Femur (tissue), 1 donor: Measurements from ENCODE around the gene SMG7.
A peak's percentile ranks its signal among the peaks of the same experiment; 100 is the strongest.
"Not testable (repeated sequence)": the region's sequence is repeated elsewhere in the genome, so short reads cannot be mapped to it uniquely, and the experiment has no call there.

Experiments
- DNase-seq: peaks from one replicate; pipeline ENCODE4 v3.0.0-alpha.2; 2017

Gene SMG7, protein sequence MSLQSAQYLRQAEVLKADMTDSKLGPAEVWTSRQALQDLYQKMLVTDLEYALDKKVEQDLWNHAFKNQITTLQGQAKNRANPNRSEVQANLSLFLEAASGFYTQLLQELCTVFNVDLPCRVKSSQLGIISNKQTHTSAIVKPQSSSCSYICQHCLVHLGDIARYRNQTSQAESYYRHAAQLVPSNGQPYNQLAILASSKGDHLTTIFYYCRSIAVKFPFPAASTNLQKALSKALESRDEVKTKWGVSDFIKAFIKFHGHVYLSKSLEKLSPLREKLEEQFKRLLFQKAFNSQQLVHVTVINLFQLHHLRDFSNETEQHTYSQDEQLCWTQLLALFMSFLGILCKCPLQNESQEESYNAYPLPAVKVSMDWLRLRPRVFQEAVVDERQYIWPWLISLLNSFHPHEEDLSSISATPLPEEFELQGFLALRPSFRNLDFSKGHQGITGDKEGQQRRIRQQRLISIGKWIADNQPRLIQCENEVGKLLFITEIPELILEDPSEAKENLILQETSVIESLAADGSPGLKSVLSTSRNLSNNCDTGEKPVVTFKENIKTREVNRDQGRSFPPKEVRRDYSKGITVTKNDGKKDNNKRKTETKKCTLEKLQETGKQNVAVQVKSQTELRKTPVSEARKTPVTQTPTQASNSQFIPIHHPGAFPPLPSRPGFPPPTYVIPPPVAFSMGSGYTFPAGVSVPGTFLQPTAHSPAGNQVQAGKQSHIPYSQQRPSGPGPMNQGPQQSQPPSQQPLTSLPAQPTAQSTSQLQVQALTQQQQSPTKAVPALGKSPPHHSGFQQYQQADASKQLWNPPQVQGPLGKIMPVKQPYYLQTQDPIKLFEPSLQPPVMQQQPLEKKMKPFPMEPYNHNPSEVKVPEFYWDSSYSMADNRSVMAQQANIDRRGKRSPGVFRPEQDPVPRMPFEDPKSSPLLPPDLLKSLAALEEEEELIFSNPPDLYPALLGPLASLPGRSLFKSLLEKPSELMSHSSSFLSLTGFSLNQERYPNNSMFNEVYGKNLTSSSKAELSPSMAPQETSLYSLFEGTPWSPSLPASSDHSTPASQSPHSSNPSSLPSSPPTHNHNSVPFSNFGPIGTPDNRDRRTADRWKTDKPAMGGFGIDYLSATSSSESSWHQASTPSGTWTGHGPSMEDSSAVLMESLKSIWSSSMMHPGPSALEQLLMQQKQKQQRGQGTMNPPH

DNA sequence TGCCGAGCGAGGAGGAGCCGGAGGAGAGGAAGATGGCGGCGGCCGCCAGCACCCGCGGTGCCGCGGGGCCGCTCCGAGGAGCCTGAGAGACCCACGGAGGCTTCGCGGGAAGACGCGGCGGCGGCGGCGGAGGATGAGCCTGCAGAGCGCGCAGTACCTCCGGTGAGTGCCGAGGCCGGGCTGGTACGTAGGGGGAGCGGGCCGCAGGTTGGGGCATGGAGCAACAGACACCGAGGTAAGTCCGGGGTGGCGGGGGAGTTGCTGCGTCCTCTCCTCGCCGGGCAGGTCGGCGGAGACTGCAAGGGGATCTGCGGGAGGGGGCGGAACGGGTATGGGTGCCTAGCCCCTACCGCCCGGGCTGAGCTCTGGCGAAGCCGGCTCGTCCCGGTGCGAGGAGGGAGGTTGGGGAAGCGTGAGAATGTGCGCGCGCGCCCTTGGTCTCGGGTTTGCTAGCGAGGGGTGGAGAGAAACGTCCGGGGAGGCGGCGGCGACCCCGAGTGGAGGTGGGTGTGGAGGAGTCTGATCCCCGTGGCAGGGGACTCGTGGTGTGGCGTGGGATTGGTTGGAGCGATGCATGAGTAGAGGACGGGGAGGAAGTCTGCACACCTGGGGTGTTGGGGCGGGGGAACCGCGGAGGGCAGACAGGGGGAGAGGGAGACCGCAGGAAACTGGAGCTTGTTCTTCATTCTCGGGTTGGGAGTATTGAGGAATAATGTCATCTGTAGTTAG lies at the start of gene SMG7:
TSS of gene SMG7 (plus strand) at position 12 of the 729 bp plus-strand sequence. CDS start at position 134, 122 bp downstream.
- DNase-seq = peak; percentile 64

DNA sequence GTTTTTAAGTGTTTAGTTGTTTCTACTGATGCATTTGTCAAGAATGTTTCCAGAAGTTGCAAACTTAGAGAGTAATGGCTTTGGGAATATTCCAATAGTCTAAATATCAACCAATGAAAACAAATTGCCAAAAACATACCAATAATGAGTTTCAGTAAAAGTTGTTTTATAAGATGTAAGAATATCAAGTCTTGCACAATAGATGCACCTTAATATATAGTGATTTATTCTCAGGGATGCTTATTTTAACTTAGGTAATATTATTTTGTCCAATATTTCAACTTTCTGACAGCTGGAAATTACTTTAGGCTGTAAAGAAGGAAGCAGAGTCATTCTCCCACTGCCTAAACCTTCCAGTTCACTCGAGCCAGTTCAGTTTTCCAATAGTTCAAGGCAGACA lies 48.8 kb upstream of the SMG7 start:
- no peak for DNase-seq

DNA sequence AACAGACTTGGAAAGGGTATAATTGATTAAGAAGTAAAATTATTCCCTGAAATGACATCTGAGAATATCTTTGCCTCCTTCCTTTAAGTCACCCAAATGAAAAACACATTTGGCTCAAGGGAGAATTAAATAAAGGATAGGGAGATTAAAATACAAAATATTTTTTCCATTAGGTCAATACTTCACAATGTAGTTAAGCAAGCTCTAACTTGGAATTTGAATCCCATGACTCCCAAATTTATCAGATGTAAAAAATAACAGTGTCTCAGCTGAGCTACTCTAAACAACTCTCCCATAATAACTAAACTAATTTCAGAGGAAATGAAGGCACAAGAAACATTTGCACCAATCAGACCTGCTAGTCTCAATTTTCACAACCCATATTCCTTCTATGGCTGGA lies 47.6 kb upstream of the SMG7 start:
- DNase-seq = no peak

DNA sequence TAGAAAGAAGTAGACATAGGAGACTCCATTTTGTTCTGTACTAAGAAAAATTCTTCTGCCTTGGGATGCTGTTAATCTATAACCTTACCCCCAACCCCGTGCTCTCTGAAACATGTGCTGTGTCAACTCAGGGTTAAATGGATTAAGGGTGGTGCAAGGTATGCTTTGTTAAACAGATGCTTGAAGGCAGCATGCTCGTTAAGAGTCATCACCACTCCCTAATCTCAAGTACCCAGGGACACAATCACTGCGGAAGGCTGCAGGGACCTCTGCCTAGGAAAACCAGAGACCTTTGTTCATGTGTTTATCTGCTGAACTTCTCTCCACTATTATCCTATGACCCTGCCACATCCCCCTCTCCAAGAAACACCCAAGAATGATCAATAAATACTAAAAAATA lies 44.7 kb upstream of the SMG7 start:
- not testable (repeated sequence) for DNase-seq

DNA sequence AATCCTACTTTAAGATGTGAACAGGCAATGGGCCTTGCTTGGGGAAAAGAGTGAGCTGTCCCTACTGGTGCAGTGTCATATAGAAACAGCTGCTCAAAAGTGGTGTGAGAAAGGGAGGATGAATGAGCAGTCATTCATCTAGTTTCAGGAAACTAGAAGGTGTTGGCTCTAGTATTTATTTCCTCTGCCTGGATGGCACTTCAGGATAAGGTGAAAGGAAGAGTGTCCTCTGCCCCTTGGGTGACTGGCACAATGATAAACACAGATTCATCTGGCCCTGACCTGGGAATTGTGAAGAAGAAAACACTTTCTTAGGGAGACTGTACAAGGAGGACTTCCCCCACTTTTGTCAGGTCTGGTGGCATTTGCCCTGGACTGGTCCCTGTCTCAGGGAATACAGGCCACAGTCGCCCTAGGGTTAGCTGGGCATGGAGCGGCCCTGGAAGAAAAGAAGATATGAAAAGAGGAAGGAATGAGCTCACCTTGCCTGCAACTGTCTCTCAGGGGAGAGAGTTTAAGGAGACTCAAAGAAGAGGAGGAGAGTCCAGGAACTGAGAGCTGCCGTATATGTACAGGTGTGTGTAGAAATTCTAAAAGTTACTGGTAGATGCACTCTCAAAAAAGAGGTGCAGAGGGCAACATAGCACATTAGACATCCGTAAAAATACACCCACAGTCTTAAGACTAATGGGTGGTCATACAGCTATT lies 40.3 kb upstream of the SMG7 start:
- DNase-seq = no peak

DNA sequence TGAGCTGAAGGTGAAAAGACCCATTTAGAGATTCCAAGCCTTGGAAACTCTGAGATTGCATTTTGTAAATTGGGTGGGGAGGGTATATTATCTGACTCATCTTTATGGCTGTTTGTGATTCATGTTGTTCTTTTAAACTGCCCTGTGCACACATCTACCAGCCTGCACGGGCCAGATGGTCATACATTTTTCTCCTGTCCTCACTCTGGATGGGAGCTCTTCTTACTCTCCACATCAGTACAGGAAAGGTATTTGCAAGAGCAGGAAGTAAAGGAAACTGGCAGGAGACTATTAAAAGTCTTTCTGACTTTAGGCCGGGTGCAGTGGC lies 39.8 kb upstream of the SMG7 start:
- DNase-seq = no peak

DNA sequence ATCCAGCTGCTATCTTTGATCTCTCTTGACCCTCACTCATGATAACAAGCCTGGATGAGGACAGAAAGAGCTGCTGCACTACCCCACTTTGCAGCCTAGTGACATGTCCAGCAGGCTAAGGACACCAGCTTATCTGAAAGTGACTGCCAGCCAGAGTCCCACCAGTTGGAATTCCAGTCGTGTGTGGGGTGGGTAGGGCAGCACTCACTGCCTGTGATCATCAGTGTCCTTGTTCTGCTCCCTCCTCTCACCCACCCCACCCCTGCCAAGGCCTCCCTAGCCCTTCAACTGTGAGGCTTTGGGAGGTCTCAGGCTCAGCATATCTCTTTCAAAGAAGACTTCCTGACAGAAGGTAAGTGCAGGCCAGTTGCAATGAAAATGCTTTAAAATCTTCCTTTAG lies 38.6 kb upstream of the SMG7 start:
- DNase-seq = no peak

DNA sequence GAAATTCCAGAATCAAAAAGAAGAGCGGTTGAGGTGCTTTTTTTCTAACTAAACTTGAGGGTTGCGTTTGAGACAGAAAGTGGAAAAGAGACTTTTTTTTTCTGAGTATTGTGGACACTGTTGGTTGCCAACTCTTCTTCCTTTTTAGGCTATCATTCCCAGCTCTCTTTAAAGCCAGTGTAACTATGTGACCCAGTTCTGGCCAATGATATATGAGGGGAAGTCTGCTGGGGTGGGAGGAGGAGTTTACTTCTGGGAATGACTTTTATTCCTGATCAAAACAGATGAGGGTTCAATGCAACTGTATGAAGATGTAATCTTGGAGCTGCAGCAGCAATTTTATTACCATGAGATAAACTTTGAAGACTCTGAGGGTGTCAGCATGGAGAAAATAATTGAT lies 36.8 kb upstream of the SMG7 start:
- no peak for DNase-seq

DNA sequence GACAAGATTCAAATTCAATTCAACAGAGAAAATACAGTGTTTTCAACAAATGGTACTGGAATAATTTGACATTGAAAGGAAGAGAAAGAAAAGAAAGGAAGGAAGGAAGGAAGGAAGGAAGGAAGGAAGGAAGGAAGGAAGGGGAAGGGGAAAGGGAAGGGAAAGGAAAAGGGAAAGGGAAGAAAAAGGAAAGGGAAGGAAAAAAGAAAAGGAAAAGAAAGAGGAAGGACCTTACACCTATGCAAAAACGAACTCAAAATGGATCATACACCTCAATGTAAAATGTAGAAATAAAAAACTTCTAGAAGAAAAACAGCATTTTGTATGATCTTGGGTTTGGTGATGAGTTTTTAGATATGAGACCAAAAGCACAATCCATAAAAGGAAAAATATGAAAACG lies 34.2 kb upstream of the SMG7 start:
- DNase-seq = no peak

DNA sequence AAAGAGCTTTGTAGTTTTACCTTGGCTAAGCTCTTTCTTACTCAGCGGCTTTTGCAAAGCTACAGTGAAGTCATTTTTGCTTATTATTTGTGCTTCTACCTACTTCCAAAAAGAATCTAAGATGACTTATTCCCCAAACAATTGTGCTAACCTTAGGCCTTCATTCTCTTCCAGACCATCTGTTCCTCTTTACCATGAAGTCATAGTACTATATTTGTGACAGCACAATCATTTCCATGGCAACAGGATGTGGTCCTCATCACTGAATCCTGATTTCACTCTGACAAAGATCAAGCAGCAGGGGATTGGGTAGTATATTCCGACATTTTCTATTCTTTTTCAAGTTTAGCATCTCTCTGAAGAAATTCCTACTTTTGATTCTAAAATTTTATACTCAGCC lies 29.3 kb upstream of the SMG7 start:
- no peak for DNase-seq

DNA sequence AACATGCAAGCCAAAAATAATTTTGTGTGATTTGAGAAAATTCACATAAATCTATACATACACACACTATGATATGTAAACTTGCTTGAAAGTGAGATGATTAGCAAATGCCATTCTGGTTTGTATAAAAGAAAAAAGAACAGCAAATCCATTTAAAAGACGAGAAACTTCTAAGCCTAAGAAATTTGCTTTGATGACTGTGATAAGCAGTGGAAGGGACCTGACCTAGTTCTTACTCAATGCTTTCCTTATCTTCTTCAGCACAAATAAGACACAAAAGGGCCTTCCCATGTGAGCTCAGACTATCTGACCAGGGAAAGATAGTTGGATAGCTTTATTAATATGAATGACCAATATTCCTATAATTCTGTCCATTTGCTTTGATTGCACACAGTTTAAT lies 28.8 kb upstream of the SMG7 start:
- no peak for DNase-seq

DNA sequence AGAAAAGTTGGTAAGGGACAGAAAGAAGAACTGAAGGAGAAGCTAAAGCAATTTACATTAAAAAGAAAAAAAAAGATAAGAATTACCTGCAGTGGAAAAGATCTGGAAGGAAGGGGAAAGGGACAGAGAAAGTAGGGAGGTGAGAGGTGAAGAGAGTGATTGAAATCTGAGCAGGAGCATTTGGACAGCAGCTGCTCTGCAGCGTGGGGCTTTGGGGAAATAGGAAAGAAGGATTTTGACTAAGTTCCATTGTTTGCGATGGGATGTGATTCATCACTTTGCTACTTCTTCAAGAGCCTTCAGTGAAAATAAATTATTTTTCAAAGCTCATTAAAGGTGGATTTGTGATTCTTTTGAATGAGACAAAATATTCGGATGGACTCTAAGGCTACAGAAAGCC lies 28.1 kb upstream of the SMG7 start:
- peak; percentile 29 for DNase-seq

DNA sequence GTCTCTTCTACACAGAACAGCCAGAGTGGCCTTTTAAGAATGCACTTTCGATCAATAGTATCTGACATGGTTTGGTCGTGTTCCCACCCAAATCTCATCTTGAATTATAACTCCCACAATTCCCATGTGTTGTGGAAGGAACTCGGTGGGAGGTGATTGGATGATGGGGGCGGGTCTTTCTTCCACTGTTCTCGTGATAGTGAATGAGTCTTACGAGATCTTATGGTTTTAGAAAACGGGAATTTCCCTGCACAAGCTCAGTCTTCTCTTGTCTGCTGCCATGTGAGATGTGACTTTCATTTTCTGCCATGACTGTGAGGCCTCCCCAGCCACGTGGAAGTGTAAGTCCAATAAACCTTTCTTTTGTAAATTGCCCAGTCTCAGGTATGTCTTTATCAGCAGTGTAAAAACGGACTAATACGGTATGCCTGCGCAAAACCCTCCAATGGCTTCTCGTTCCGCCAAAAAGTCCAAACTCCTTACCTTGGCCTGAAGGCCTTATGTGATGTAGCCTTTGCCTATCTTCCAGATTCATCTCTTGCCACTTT lies 23.0 kb upstream of the SMG7 start:
- no peak for DNase-seq

DNA sequence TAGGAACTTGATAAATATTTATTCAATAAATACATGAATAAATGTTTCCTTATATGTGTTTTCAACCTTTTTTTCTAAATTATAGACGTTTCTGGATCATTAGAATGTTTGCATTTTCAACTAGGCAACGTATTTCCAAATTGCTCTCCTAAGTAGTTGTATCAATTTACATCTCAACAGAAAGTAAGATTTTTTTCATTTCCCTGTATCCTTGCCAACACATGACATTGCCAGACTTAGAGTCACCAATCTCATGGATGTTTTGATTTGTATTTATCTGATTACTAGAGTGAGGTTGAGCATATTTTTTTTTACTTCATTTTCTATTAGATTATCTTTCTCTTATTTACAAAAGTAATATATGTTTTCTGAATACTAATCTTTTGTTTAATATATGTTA lies 22.2 kb upstream of the SMG7 start:
- DNase-seq = no peak

DNA sequence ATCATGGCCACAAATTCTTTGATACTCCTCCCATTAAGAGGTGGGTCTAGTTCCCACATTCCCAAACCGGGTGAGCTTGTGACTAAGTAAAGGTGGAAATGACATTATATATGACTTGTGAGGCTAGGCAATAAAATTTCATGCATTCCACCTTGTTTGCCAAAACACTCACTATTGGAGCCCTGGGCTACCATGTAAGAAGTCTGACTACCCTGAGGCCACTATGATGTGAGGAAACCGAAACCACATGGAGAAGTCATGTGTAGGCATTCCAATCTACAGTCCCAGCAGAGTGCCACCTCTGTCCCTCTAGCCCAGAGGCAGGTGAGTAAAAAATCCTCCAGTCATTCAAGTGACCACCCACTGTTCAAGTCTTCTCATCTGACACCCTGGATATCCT lies 17.9 kb upstream of the SMG7 start:
- no peak for DNase-seq

DNA sequence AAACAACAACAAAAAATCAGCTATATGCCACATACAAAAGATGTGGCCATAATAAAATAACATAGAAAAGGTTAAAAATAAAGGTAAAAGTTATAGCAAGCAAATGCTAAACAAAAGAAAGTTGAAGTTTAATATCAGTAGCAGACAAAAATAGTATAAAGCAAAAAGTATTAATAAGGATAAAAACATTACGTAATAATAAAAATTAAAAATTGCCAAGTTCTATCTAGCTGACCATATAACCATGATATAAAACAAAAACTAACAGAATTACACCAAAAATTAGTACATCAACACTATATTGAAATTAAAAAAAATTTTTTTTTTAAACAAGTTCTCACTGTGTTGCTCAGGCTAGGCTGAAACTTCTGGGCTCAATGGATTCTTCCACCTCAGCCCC lies 15.5 kb upstream of the SMG7 start:
- no peak for DNase-seq

DNA sequence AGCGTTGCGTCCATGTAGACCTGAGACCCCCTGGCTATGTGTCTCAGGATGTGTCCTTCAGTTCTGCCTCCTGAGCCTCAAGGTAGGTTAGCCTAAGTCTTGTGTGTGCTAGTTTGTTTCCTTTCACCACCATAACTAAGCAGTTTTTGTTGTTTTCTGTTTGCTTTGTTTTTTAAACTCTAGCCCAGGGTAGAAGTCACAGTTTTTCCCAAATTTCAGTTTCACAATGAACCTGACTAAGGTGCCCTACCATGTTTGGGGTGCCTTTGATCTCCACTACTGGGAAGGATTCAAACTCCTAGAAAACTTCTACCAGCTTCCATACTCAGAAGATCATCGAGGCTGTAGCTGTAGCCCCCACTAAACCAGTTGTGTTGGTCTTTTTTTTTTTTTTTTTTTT lies 14.8 kb upstream of the SMG7 start:
- DNase-seq = no peak

DNA sequence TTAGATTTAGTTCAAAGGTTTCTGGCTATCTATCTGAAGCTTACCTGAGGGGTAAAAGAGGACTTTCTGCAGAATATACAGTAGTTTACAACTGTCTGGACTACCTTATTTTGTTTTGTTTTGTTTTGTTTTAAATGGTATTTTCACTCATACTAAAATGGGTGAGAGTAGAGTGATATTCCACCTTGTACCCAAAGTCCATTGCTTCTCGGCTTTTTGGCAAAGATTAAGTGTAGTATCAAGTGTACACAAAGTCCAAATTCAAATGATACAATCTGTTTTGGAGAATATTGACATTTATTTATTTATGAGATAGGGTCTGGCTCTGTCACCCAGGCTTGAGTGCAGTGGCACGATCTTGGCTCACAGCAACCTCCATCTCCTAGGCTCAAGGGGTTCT lies 11.7 kb upstream of the SMG7 start:
- no peak for DNase-seq

DNA sequence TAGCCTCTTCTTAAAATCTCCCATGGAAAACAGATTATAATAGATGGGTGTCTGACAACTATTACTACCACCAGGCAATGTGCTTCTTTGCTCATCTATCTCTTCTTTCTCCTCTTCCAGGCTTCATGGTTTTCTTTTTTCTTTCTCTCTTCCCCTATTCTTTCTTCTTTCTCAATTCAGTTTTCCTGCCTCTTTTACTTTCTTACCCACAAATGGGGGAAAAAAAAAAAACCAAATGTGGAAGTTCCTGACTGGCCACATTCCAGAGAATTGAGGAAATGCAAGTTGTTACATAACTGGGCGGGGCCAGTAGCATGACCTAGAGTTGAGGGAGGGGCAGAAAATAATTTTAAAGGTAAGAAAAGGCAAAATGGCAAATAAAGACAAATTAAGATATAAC lies 10.9 kb upstream of the SMG7 start:
- no peak for DNase-seq

DNA sequence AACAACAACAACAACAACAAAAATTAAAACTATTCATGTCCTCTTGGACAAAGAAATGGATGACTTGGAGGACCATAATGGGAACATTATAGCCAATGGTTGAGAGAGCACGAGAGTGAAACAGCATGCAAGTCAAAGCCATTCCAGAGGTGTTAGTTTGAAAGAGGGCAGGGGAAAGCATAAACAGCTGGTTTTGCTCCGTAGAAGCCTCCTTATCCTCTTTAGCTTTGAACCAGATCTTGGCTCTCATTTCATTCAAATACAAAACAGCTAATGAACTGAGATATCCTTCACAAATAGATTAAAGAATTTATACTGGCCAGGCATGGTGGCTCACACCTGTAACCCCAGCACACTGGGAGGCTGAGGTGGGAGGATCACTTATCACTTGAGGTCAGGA lies 8.7 kb upstream of the SMG7 start:
- no peak for DNase-seq

DNA sequence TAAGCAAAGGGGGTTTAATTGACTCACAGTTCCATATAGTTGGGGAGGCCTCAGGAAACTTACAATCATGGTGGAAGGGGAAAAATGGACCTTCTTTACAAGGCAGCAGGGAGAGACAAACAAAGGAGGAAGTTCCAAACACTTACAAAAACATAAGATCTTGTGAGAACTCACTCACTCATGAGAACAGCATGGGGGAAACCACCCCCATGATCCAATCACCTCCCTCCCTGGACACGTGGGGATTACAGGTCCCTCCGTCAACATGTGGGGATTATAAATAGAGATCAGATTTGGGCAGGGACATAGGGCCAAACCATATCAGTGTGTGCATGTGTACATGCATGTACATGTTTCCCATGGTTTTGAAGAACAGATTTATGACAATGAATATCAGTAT lies 5.5 kb upstream of the SMG7 start:
- no peak for DNase-seq

DNA sequence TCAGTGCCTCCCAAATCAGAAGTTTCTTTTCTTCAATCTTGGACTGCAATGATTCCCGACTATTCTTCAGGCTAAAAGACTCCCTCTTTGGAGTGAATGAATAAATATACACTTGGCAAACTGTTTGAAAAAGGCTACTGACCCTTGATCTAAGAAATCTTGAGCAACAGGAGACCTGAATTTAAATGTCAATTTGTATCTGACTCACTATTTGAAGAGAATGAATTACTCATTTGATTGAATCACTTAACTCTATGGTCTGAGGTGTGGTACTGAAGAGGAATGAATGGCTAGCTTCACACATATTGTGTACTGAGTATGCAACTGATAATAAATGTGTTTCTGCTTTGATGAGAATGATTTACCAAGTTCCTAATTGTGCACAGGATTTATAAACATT lies 4.6 kb upstream of the SMG7 start:
- no peak for DNase-seq
